ENCODE data around the gene SSH2.
A peak's percentile ranks its signal among the peaks of the same experiment; 100 is the strongest.

Gene SSH2

DNA sequence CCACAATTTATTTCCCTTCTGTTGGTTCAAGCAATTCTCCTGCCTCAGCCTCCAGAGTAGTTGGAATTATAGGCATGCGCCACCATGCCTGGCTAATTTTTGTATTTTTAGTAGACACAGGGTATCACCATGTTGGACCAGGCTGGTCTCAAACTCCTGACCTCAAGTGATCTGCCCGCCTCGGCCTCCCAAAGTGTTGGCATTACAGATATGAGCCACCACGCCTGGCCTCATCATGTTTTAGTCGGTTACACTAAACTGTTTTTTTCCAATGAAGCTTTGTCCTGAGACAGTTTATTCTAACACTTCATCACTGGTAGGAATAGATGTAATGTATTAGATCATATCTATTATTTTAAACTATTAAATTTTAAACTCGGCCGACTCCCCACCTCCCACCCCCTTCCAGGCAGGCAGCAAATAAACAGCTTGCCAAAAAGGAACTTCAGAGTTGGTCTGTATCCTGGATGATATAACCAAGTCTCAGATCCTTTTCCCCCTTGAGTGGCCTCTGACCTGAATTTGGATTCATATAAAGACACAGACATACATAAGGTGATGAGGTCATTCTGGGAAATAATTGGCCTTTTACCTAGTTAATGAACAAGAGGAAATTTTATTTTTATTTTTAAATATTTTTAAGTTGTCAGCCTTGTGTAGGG lies 288.9 kb downstream of the SSH2 start:
- DNase-seq (ENCODE audit: low read depth in 2 of 2, low spot score in 1 of 2): no peak

DNA sequence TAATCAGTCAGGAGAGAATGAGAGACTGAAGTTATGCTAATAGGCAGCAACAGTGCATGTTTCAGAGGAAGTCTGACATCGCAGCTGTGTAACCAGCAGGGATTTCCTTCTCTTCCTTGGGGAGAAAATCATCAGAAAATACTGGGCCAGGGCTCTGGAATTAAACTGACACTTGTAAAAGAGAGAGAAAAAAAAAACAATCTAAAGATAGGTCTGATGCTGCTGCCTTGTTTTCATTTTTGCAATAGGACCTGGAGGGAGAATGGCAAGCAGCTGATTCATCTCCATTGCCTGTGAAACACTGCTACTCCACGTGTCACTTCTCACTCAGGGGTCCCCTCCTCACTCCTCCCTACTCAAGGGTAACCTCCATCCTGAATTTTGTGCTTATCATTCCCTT lies 289.6 kb downstream of the SSH2 start:
- no peak for DNase-seq (ENCODE audit: low read depth in 2 of 2, low spot score in 1 of 2)

DNA sequence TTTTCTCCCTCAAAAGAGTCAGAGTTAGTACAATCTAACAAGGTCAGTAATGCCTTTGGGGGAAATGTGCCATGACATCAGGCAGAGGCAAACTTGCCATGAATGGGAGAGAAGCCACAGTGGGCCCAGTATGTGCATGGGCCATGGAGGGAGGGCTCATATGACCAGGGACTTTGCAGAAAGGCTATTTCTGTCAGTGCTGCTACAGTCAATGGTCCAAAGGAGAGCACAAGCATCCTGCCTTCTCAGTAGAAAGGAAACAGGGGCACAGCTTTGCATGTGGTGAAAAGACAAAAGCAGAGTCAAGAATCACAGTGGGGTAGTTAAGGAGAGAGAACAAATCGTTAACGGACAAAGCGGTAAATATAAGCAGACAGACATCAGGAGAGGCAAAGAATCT lies 296.1 kb downstream of the SSH2 start:
- no peak for DNase-seq (ENCODE audit: low read depth in 2 of 2, low spot score in 1 of 2)

DNA sequence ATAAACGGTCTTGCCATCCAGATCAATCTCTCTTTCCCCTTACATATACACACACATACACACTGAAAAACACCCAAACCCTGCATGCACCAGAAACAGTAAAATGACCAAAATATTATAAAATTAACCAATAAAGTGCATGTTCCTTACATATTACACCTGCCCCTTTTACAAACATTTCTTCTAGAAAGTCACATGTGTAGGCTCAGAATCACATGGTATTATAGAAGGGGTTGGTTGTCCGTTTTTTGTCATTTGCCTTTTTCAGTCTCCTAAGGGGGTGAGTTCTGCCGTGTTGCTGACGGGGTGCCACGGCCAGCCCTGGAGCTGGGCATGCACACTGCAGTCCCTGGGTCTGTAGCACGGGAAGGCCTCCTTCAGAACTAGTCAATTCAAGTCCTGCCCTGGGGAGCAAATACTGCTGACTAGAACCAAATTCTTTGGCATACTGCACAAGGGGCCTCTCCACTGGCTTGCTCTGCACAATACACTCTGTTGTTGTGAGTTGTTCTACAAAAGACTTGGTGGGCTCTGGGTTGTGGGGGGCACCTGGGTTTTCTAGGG lies 299.3 kb downstream of the SSH2 start:
- no peak for DNase-seq (ENCODE audit: low read depth in 2 of 2, low spot score in 1 of 2)

DNA sequence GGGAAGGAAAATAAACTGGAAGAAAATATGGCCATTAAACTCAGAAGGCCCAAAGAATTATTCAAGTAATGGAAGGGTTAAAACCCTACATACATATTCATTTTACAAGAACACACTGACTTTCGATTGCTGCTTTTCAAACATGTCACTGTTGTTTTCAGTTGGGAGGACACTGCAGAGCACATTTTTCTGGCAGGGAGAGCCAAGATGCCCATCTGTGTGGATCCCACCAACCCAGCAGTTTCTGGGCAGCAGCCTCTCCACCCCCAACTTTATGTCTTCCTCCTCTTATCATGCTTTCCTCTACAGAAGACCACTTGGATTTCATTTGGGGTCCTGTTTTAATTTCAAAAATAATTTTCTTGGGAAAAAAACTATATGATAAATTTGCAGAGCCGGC lies 300.2 kb downstream of the SSH2 start:
- DNase-seq (ENCODE audit: low read depth in 2 of 2, low spot score in 1 of 2): no peak

DNA sequence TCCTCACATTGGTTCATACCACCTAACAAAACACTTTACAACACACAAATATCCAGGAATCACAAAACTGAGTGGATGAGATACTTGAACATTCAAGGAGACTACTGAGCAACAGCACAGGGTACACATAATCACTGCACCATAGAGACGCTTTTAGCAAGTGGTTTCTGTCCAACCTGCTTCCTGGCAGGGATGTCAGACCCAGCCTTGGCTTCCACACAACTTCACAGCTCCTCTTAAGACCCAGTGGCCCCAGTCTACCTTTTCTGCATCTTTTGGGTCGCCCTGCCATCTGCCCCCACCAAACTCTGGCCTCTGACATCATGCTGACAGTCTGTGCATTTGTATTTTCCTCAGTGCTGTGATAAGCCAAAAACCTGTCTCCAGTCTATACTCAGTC lies 301.4 kb downstream of the SSH2 start:
- DNase-seq (ENCODE audit: low read depth in 2 of 2, low spot score in 1 of 2): no peak

DNA sequence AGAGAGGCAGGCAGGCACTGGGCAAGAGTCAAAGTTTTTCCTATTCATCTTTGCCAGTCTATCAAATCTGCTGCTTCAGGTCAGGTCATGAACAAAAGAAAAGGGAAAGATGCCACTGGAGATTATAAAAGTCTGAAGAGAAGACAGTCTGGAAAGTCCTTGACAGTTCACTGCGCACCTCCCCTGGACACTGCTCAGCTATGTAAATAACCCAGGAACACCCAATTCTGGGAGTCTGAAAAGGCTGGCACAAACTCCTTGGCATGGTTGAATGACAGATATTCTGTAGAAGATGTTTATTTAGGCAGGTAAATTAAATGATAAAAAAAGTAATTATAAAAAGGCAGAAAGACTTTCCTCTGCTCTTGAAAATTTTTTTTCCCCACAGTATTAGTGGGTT lies 302.1 kb downstream of the SSH2 start:
- DNase-seq (ENCODE audit: low read depth in 2 of 2, low spot score in 1 of 2): no peak

DNA sequence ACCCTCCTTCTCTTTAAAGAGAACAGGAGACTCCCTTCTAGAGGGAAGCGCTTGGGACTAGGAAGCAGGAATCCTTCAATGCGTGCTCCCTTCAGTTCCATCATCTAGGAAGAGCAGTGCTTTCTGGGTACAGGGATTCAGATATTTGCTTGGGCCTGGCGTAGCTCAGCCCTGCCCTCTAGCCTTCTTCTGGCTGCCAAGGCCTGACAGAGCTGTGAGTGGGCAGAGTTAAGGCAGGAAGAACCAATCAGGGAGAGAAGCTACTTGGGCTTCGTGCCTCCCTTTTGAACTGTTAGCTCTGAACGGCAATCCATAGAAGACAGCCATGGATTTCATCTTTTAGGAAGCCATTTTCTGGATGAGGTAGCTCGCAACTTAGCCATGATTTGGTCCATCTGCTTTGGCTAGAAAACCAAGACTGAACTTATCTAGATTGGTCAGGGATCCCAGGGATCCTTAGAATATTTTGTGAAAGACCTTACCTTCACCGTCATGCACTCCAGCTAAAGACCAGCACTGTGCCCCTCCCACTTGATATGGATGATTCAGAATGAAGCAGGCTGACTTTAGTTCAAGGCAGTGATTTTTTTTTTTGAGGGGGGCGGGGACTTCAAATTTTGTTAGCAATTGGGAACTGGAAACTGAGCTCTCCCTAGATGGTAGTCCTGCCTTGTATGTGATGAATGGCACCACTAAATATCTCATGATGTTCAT lies 304.8 kb downstream of the SSH2 start:
- no peak for DNase-seq (ENCODE audit: low read depth in 2 of 2, low spot score in 1 of 2)

DNA sequence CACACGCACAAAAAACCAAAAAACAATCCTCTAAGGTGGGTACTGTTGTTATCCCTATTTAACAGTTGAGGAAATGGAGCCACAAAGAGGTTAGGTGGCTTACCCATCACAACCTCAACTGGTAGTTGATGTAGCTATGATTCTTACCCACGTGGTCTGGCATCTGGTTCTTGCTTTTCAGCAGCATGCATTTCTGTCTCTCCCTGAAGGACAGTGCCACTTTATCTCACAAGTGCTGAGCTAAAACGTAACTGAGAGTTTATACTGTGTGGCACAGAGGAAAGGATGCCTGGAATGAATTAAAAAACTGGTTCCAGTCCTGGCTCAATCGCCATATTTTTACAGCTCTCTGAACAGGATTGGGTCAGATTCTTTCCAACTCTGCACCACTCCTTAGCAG lies 305.4 kb downstream of the SSH2 start:
- no peak for DNase-seq (ENCODE audit: low read depth in 2 of 2, low spot score in 1 of 2)

DNA sequence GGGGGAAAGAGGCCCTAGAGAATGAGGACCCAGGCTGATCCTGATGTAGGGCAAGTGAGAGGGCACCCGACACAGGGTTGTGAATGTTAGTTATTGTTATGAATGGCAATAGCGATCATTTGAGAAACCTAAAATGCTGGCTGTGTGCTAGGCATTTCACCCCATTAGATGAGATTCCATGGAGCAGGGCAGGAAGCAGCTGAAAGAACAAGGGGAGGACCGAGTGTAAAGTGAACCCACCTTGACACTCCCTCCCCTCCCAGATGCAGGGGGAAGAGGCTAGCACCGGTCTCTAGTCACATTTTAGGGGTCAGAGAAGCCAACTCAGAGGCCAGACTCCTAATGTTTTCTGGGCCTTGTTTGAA lies 306.8 kb downstream of the SSH2 start:
- DNase-seq (ENCODE audit: low read depth in 2 of 2, low spot score in 1 of 2): no peak

DNA sequence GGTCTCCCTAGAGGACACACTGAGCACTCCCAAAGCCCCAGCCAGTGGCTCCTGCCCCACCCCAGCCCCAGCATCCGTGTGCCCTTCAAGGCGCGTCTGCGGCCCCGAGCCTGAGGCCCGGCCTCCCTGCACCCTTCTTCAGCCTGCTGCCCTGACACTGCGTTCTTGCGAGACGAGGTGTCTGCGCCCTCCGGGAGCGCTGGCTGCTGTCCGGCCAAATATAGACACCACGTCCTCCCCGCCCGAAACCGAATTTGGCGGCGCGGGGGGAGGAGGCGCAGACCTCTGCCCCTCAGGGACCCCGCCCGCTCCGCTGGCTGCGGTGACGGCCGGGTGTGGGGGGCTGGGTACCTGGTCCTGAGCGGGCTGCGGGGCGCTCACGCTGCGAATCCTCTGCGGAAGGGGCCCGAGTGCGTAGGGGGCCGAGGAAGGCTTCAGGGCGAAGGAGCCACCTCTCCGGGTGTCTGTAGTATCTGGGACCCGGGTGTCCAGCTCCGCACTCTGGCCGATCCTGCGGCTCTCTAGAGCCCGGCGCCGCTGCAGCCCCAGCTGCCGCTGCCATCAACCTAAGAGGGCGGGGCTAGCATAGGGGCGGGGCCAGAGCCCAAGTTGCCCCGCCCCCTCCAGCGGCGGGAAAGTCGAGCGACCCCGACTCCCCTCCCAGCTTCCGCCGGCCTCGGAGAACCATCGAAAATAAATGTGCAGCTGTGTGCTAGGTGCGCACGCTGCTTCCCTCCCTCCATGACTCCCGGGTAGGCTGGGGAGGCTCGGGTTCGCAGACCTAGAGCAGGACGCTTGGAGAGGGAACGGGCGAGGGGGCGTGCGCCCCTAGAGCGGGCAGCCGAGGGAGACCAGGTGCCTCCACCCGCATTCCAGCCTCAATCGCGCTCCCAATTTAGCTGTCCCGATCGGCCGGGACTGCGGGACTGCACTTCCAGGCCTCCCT lies 307.4 kb downstream of the SSH2 start, which contains the start of gene CORO6:
TSS of gene CORO6 (minus strand) at position 576 of the 946 bp plus-strand sequence. CDS start 1,491 bp downstream, outside the sequence.
- peak in 1 of 2 donors; percentile 36 for DNase-seq (ENCODE audit: low read depth in 2 of 2, low spot score in 1 of 2)

DNA sequence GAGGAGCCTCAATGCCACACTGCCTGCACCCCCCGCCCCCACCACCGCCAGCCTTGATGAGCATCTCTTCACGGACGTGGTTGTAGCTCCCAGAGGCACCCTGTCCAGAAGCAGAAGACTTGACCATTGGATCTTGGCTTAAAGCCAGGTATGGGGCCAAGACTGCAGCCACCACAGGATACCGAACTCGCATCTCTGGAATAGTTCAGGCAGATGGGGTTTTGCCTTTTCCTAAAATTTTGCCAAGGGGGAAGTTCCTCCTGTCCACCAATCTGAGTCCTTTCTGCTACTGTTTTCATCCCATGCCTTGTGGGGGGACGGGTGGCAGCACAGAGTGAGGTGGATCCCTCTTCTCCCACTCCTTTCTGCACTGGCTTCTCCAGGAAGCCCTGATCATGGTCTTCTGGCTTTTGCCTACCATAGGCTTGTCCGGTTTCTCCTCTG lies 308.3 kb downstream of the SSH2 start:
- no peak for DNase-seq (ENCODE audit: low read depth in 2 of 2, low spot score in 1 of 2)

DNA sequence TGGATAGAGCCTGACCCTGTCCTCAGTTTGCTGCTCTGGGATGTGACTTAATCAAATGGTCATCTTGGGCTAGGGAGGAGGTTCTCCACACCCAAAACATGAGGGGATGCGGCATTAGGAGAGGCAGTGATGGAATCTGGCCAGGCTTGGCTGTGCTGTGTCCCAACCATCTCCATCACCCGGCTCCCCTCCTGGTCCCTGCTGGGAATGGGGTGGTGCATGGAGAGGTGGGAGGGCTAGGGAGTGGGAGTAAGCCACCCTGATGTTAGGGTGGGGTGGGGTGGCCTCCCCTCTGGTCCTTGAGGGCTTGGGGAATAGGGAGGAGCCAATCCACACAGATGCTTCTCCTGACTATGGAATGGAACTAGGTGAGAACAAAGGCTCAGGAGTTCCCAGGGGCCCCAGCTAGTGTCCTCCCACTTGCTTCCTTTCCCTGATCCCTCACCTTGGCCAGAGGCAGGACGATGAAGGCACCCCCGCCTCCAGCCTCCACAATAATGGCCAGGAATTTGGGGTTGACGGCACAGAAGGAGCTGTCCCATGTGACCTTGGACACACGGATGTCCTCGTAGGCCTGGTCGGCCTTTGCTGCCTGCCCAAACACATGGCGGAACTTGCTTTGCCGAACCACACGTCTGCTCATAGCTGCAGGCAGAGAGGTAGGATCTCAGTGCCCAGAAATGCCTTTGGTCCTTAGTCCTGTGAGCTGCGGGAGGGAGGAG lies 309.1 kb downstream of the SSH2 start:
- no peak for DNase-seq (ENCODE audit: low read depth in 2 of 2, low spot score in 1 of 2)

DNA sequence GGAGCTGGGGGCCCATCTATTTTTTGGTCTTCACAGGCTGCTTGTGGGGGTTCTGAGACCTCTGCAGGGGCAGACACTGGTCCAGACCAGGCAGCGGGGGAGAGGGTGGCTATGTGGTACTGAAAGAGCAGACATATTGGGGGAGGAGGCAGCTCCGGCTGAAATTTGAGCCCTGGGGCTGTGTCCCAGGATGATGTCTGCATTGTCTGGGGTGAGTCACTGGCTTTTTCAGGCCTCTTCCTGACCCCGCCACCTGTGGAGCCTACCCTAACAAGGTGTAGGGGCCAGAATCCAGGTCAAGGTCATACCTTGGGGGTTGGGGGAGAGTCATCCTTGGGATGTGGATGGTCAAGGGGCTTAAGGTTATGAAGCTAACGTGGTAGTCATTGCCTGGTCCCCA lies 309.8 kb downstream of the SSH2 start:
- no peak for DNase-seq (ENCODE audit: low read depth in 2 of 2, low spot score in 1 of 2)

DNA sequence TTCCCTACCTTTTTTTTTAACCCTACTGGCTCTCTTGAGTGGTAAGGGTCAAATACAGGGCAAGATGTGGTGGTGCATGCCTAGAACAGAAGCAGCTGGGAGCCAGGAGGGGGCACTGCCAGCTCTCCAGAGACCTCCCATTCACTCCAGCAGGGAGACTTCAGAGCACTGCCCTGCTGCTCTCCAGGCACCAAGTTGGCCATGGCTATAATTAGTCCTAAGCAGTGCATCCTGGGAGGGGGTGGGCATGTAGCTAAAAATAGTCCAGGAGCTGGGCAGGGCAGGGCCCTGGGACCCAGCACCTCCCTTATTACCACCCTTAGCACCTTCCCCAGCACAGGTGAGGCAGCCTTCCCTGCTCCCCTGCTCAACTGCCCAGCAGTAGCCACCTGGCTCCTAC lies 310.8 kb downstream of the SSH2 start:
- no peak for DNase-seq (ENCODE audit: low read depth in 2 of 2, low spot score in 1 of 2)

DNA sequence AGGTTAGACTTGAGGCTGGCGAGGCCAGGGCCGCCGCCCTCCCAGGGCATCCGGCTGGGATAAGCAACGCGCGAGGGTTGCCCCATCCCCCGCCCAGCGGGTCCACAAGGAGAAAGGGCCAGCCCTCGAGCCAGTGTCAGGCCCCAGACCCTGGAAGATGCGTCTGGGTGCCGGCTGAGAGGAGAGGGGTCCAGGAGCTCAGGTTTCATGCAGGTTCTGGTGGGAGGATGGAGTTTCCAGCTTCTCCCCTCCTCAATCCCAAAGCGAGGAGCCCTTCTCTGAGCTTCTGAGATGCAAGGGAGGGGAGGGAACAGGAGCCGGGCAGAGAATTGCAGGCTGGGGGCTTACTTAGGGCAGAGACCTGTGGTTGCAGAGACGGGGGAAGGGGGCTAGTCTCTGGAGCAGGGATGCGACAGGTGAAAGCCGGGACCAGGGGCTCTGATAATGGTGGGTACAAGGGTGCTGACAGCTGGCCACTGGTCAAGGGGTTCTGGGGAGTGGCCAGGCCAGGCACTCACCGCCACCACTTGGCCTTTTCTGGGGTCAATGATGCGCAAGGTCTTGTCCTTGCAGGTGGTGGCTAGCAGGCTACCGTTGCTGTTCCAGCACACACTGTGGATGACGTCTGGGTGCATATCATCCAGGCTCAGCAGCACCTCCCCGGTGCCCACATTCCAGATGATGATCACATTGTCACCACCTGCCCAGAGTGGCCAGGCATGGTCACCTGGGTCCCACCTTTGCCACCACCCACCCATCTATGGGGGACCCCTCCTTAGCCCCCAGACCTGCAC lies 311.6 kb downstream of the SSH2 start:
- DNase-seq (ENCODE audit: low read depth in 2 of 2, low spot score in 1 of 2): no peak

DNA sequence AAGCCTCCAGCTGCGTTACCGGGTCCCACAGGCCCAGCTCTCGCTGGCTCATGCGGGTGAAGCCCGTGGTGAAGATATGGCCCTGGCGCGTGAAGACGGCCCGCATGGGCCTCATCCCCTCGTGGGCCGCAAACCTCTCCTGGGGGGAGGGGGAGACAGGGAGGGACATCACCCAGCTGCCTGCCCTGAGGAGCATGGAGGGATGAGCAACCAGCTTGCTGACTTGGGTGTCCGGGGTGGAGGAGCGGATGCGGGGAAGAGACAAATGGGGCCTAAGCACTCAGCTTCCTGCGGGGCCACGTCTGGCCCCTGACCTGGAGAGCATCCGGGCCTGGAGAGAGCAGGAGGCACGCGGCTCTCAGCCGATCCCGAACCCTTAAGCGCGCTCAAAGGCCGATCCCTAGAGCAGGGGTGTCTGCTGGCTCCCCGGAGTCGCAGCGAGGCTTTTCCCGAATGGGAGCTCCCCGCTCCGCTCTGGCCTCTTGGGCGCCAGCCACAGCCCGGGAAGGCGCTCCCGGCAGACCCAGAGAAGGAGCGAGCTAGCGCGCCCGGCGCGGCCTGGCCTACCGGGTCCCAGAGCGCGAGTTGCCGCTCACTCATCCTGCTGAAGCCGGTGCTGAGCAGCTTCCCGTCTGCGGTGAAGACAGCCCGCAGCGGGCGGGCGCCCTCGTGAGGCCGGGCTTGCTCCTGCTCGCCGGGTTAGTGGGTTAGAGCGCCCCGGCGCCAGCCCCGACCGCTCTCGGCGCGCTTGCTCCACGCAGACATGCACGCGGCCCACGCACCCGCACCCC lies 312.4 kb downstream of the SSH2 start:
- DNase-seq (ENCODE audit: low read depth in 2 of 2, low spot score in 1 of 2): peak; percentile 62 to 73

DNA sequence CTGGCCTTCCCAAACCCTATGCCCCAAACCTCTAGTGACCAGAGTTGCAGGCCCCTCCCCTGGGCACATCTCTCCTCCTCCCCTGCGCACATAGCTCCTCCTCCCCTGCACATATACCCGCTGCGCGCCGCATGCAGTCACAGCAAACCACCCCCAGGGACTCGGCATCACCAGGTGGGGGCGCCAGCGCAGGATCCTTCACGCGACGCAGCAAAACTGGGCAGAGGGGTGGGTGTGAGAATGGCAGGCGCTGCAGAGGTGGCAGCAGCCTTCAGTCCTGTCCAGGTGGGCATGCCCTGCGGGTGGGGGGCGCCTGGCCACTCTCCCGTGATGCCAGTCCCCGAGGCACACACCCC lies 312.9 kb downstream of the SSH2 start:
- peak; percentile 64 to 77 for DNase-seq (ENCODE audit: low read depth in 2 of 2, low spot score in 1 of 2)

DNA sequence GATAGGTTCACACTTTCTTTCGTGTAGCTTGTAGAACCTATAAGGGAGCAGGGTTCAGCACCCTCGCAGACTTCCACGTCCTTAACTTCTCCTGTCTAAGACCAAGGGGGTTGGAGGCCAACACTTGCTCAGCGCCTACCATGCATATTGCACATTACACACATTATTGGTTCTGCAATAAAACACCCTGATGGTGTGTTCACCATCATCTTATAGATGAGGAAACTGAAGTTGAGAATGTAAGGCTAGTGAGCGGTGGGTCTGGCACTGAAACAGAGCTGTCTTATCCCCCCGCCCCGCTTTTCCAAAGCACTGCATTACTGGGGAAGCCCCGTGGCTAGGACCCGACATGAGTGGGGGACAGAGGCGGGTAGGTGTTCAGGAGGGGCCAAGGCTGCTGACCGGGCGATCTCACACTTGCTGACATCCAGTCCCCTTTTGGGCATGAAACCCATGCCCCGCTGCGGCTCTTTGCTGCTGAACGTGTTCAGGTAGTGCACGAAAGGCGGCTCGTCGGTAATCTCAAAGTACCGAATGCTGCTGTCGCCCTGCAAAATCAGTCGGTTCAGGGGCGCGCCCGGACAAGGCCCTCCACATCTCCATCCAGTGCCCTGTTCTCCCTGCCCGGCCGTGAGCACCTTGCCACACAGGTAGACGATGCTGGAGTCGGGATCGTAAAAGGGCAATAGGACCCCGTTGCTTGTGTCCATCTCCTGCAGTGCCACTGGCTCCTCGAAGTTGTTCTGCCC lies 313.6 kb downstream of the SSH2 start:
- no peak for DNase-seq (ENCODE audit: low read depth in 2 of 2, low spot score in 1 of 2)

Measured in stimulated activated CD8-positive, alpha-beta memory T cell treated with anti-CD3 and anti-CD28 coated beads, Interleukin-4, amount 100 ng/mL, for 1 hour (primary cell).